Aorta (tissue), 5 donors: ENCODE data around the gene STAG3. TPM values are rescaled to one million over a fixed set of nuclear protein-coding genes. Genes with fewer than 3 reads are reported as not detected.

ENCODE experiments used
- ATAC-seq: fragments of 200-7000 bp; cut with Tn5 transposase; one replicate; pipeline ENCODE4 v1.9.1; 2022; ENCODE audit warnings: moderate library complexity; ENCODE audit not compliant: low FRiP score
- DNase-seq, 2 donors: peaks; one replicate each; pipeline ENCODE4 v3.0.0-alpha.2; 2020
- H3K27ac ChIP-seq, 2 donors: one replicate each; pipeline ENCODE4 v1.5.1; 2013; ENCODE audit warnings: low read length in 2 of 2, mild to moderate bottlenecking in 2 of 2, moderate library complexity in 2 of 2, control low read depth in 1 of 2, inconsistent platforms in 1 of 2, low read depth in 1 of 2
- H3K27me3 ChIP-seq, 2 donors: one replicate each; pipeline ENCODE4 v1.6.1; 2013; ENCODE audit warnings: control low read depth in 1 of 2, low read length in 1 of 2, mild to moderate bottlenecking in 1 of 2, moderate library complexity in 1 of 2; ENCODE audit not compliant: insufficient read depth in 2 of 2, control insufficient read depth in 1 of 2
- H3K36me3 ChIP-seq, 2 donors: one replicate each; pipeline ENCODE4 v1.6.1; 2013; ENCODE audit warnings: control low read depth in 1 of 2, low read length in 1 of 2, mild to moderate bottlenecking in 1 of 2; ENCODE audit not compliant: insufficient read depth in 2 of 2, control insufficient read depth in 1 of 2
- H3K4me1 ChIP-seq, 2 donors: one replicate each; pipeline ENCODE4 v1.6.1; 2013; ENCODE audit warnings: low read length in 2 of 2, control low read depth in 1 of 2, mild to moderate bottlenecking in 1 of 2, moderate library complexity in 1 of 2; ENCODE audit not compliant: insufficient read depth in 2 of 2, control insufficient read depth in 1 of 2
- H3K4me3 ChIP-seq, 2 donors: one replicate each; pipeline ENCODE4 v1.5.1; 2013; ENCODE audit warnings: low read length in 2 of 2, control low read depth in 1 of 2, mild to moderate bottlenecking in 1 of 2
- H3K9me3 ChIP-seq: one replicate; pipeline ENCODE4 v1.6.1; 2013; ENCODE audit warnings: mild to moderate bottlenecking, low read length; ENCODE audit not compliant: control insufficient read depth
- WGBS, 2 donors: extraction: QIAGEN DNeasy Blood & Tissue Kit; methylation state at CpG; one replicate each; pipeline ENCODE4 v1.1.7; 2013; 5-methylcytosine and 5-hydroxymethylcytosine counted together
- intact Hi-C, 2 donors: fragments of 100-400 bp; cut with DNase I; formaldehyde crosslinking; loops; one replicate each; pipeline versions ENCODE4 v1.14.2 to v1.15.0; 2022
- polyA plus RNA-seq, 2 donors: library from polyadenylated mRNA; stranded (reverse); fragments of 200-250 nt; gene quantifications; one replicate each; pipeline ENCODE4 v1.2.3, GENCODE V29; 2013
- total RNA-seq, 2 donors: library from RNA; stranded (reverse); fragmentation: NEBNext Ultra II Directional; extraction: Animal tissue kit (Norgen Biotek cat#: 25700); gene quantifications; one replicate each; pipeline ENCODE4 v1.2.1, GENCODE V29; 2021
- donor health status: healthy with polysubstance abuse.
- donor health status: Bipolar disorder and iron deficiency.
- donor health status: DM: no; HTN: no; CAD: no.
- donor health status: DM: no; HTN: no; CAD: no.
- donor health status: DM: yes; HTN: yes; CAD: no.

STAG3 gene
- total and polyA plus RNA-seq, 4 donors: 0.13 to 1.7 (median 1.2) TPM

DNA sequence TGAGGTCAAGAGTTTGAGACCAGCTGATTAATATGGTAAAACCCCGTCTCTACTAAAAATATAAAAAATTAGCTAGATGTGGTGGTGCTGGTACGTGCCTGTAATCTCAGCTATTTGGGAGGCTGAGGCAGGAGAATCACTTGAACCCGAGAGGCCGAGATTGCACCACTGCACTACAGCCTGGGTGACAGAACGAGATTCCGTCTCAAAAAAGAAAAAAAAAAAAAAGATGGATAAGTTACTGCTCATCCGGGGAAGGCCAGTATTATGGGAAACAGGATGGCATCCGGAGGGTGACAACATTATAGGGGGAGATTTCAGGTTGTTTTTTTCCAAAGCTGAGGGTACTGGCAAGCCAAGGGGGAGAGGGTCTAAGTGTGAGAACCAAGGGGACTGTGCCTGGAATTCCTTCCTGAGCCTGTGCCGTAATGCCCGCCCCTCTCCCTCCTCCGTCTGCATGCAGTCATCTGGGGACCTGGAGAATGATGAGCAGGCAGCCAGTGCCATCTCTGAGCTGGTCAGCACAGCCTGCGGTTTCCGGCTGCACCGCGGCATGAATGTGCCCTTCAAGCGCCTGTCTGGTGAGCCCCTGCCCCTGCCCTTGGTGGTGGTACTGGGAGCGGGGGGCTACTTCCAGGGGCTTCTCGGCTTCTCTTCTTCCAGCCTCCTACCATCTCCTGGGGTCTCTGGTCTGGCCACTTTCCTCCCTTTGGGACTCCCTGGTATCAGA is 24.6 kb upstream of the STAG3 start:
- no peaks in the 10 kb centered on the region for H3K9me3 ChIP-seq
- H3K4me3 ChIP-seq: no peak overlapping the region
- 86% methylated on average over 18 of the region's 18 CpGs for WGBS, 2 donors
- H3K27me3 ChIP-seq: no peaks in the 10 kb centered on the region
- DNase-seq (no peak), ATAC-seq (no peak)
- no peak overlapping the region for H3K27ac ChIP-seq
- intact Hi-C loops: no loop called here
- no peaks in the 10 kb centered on the region for H3K36me3 ChIP-seq
- H3K4me1 ChIP-seq: no peaks in the 10 kb centered on the region

DNA sequence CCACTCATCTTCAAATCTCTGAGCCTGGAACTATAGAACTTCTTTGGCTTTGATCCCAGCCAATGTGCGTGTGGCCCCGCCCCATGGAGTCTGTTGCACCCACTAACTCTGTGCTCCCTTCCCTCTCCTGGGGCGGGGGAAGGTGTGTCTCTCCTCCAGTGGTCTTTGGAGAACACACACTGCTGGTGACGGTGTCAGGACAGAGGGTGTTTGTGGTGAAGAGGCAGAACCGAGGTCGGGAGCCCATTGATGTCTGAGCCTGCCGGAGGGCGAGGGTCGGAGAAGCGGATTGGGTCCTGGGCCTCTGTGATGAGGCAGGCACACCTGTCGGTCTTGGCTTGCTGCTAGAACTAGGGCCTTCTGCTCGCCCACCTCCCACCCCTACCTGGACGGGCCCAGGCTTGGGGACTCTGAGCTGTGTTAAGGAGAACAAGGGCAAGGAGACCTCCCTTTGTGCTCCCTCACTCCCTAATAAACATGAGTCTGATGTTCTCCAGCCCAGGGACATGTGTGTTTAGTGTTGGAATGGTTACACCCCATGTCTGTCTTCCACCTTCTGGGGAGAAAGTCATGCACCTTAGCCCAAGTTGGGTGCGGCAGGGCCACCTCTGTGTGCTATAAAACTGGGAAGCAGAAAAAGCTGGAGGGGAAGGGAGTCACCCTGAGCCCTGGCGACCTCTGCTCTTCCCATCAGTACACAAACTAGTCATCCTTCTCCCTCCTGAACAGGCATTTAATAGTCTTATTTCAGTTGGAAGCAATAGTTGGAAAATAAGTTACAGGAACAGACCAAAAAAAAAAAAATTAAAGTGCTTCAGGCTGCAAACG is 23.8 kb upstream of the STAG3 start:
- Histone ChIP-seq H3K4me1 (no peaks in the 10 kb centered on the region), H3K4me3 (no peak overlapping the region), H3K36me3 (no peaks in the 10 kb centered on the region), H3K9me3 (no peaks in the 10 kb centered on the region), H3K27me3 (no peaks in the 10 kb centered on the region), H3K27ac (no peak overlapping the region)
- DNase-seq (no peak), ATAC-seq (no peak)
- 79 to 80% methylated on average over 16 of the region's 16 CpGs for WGBS, 2 donors
- intact Hi-C loops: no loop called here

DNA sequence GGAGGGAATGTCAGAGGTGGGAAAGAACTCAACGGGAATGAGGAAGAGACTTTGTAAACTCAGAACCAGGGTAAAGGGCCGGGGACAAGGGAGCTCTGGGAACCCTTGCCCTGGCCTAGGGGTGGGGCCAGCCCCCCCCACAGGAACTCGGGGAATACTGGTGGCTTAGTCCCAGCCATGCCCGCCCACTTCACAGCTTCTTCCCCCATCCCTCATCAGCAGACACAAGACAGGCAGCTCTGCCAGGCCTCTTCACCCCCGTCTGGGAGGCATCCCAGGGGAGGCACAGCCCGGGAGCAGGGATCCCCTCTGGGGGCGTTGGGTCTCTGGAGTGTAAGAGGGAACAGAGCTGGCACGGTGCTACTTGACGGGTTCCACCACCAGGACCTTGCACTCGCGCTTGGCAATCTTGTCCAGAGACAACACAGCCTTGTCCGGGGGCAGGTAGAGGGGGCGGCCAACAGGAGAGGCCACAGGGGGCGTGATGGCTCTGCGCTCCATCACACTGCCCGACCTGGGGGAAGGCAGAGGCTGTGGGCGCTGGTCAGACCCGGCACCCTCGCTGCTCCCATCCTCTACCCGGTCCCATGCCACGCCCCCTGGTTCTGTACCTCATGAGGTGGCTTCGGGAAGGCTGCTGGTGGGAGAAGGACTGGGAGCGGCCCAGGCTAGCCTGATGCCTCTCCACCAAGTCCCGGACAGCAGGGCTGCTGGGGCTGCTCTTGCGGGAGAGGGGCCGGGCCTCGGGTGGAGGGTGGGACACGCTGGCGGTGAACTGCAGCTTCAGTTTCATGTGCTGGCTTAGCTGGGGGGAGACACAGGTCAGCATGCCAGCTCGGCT is 22.8 kb upstream of the STAG3 start:
- no peak overlapping the region for H3K27ac ChIP-seq
- DNase-seq: no peak
- H3K9me3 ChIP-seq: no peaks in the 10 kb centered on the region
- H3K36me3 ChIP-seq: no peaks in the 10 kb centered on the region
- no peak for ATAC-seq
- no peaks in the 10 kb centered on the region for H3K4me1 ChIP-seq
- H3K4me3 ChIP-seq: no peak overlapping the region
- WGBS, 2 donors: 59 to 66% methylated on average over 28 to 30 of the region's 30 CpGs
- H3K27me3 ChIP-seq: no peaks in the 10 kb centered on the region
- intact Hi-C loops: no loop called here

- Histone ChIP-seq H3K36me3 (no peaks in the 10 kb centered on the region), H3K9me3 (no peaks in the 10 kb centered on the region), H3K4me3 (no peak overlapping the region), H3K27ac (no peak overlapping the region), H3K4me1 (no peaks in the 10 kb centered on the region), H3K27me3 (no peaks in the 10 kb centered on the region)
- WGBS, 2 donors: 81 to 82% methylated on average over 20 of the region's 20 CpGs
- ATAC-seq: no peak
- intact Hi-C loops: no loop called here
- no peak for DNase-seq
Measured at GRCh38 chr7:100155553-100156317, 22.0 kb upstream of the STAG3 start.

- Histone ChIP-seq H3K9me3 (no peaks in the 10 kb centered on the region), H3K27me3 (no peaks in the 10 kb centered on the region), H3K4me3 (no peak overlapping the region), H3K27ac (no peak overlapping the region), H3K36me3 (no peaks in the 10 kb centered on the region), H3K4me1 (no peaks in the 10 kb centered on the region)
- intact Hi-C loops: no loop called here
- no peak for ATAC-seq
- WGBS, 2 donors: 77 to 79% methylated on average over 15 to 16 of the region's 16 CpGs
- no peak for DNase-seq
Measured at GRCh38 chr7:100156331-100157068, 21.2 kb upstream of the STAG3 start.

DNA sequence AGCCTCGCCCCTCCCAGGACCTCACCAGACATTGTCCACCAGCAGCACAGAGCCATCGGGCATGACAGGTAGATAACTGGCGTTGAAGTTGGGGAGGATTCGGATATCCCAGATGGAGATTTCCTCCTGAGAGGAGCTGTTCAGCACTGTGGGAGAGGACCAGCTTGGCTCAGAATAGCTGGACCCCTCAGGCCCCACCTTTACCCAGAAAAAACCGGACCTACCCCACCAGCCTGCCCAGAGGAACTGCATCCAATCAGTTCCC is 20.7 kb upstream of the STAG3 start:
- 67 to 74% methylated on average over 5 of the region's 5 CpGs for whole genome bisulfite sequencing, 2 donors
- Histone ChIP-seq H3K36me3 (no peaks in the 10 kb centered on the region), H3K4me3 (no peak overlapping the region), H3K27me3 (no peaks in the 10 kb centered on the region), H3K4me1 (no peaks in the 10 kb centered on the region), H3K27ac (no peak overlapping the region), H3K9me3 (no peaks in the 10 kb centered on the region)
- ATAC-seq: no peak
- DNase-seq: no peak
- intact Hi-C loops: no loop called here

GRCh38 chr7:100157334-100158228 is 20.1 kb upstream of the STAG3 start:
- ATAC-seq (no peak), DNase-seq (no peak)
- H3K36me3 ChIP-seq: no peaks in the 10 kb centered on the region
- no peaks in the 10 kb centered on the region for H3K9me3 ChIP-seq
- H3K4me1 ChIP-seq: no peaks in the 10 kb centered on the region
- peak overlapping the region; percentile 80 to 84 for H3K4me3 ChIP-seq
- peak overlapping the region in 1 of 2 donors; percentile 36 for H3K27ac ChIP-seq
- intact Hi-C loops: no loop called here
- no peaks in the 10 kb centered on the region for H3K27me3 ChIP-seq
- 18 to 19% methylated on average over 30 to 32 of the region's 32 CpGs for WGBS, 2 donors
